HG03520 (cell line): ENCODE measurements around the gene TPBGL.
"Not testable (repeated sequence)": the region's sequence is repeated elsewhere in the genome, so short reads cannot be mapped to it uniquely, and the experiment has no call there.

Experiments used
- ATAC-seq: cut with Tn5 transposase; IDR thresholded peaks from one replicate; pipeline ENCODE4 v1.9.1; 2021; ENCODE audit warnings: mild to moderate bottlenecking, moderate library complexity; ENCODE audit not compliant: unreplicated experiment

TPBGL gene

GRCh38 chr11:75271730-75272129 lies 31.2 kb downstream of the TPBGL start:
- no peak for ATAC-seq

GRCh38 chr11:75272391-75272790 lies 31.8 kb downstream of the TPBGL start:
- no peak for ATAC-seq

- ATAC-seq = no peak
These were observed 32.3 kb downstream of the TPBGL start for GRCh38 chr11:75272821-75273301.

GRCh38 chr11:75273411-75274391 lies 33.1 kb downstream of the TPBGL start:
- no peak for ATAC-seq

GRCh38 chr11:75274716-75275115 lies 34.1 kb downstream of the TPBGL start:
- not testable (repeated sequence) for ATAC-seq

GRCh38 chr11:75275581-75275980 lies 35.0 kb downstream of the TPBGL start:
- no peak for ATAC-seq

- no peak for ATAC-seq
These were observed 35.6 kb downstream of the TPBGL start for GRCh38 chr11:75276186-75276585.

GRCh38 chr11:75276686-75277085 lies 36.1 kb downstream of the TPBGL start:
- no peak for ATAC-seq

GRCh38 chr11:75277211-75277805 lies 36.7 kb downstream of the TPBGL start:
- no peak for ATAC-seq

GRCh38 chr11:75277991-75278790 lies 37.6 kb downstream of the TPBGL start:
- ATAC-seq = no peak

- no peak for ATAC-seq
These were observed 38.7 kb downstream of the TPBGL start for GRCh38 chr11:75279273-75279672.

GRCh38 chr11:75280227-75280701 lies 39.7 kb downstream of the TPBGL start:
- ATAC-seq = no peak

GRCh38 chr11:75280770-75281468 lies 40.3 kb downstream of the TPBGL start:
- no peak for ATAC-seq

- no peak for ATAC-seq
These were observed 41.0 kb downstream of the TPBGL start for GRCh38 chr11:75281469-75282095.

GRCh38 chr11:75283391-75283931 lies 42.9 kb downstream of the TPBGL start:
- no peak for ATAC-seq

- ATAC-seq = no peak
These were observed 45.3 kb downstream of the TPBGL start for GRCh38 chr11:75285776-75286360.

- ATAC-seq = no peak
These were observed 46.4 kb downstream of the TPBGL start for GRCh38 chr11:75286826-75287465.

- no peak for ATAC-seq
These were observed 47.0 kb downstream of the TPBGL start for GRCh38 chr11:75287579-75287978.

- no peak for ATAC-seq
These were observed 48.9 kb downstream of the TPBGL start for GRCh38 chr11:75289511-75289760.
